SK-N-SH (cell line): ENCODE results near the gene CHST11. TPM values are rescaled to one million over a fixed set of nuclear protein-coding genes. Genes with fewer than 3 reads are reported as not detected.

Experiments
- CTCF ChIA-PET: fragments of 300-600, 350-600 bp; formaldehyde crosslinking; extraction: SDS; loops from one replicate; lab custom pipeline; 2021; lab: Yijun Ruan, JAX
- POLR2A ChIA-PET: fragments of 350-600 bp; sonication (Branson Sonifier 250); formaldehyde crosslinking; extraction: SDS; loops from one replicate; lab custom pipeline; 2020; ENCODE audit warnings: antibody characterized with exemption, inconsistent platforms; lab: Yijun Ruan, JAX
- DNase-seq: peaks from one replicate; pipeline ENCODE4 v3.0.0; 2012
- H2AFZ ChIP-seq: fragments of 200-600 bp; sonication (generic); 2 replicates; pipeline ENCODE4 v1.8.1; 2016; ENCODE audit warnings: antibody characterized with exemption, mild to moderate bottlenecking, low read depth
- H3F3A ChIP-seq: fragments of 200-600 bp; sonication (generic); replicated peaks from 2 replicates; pipeline ENCODE3; 2016; ENCODE audit warnings: antibody characterized with exemption, mild to moderate bottlenecking; ENCODE audit not compliant: insufficient read depth
- H3K27ac ChIP-seq, 2 experiments: fragments of 200-500 bp in 1 of 2; fragments of 200-600 bp in 1 of 2; sonication (Bioruptor generic) in 1 of 2; sonication (generic), shearing (Covaris generic) in 1 of 2; 2 replicates each; pipeline versions ENCODE4 v1.5.1 to v1.6.1; 2014 to 2016; ENCODE audit warnings: low read depth in 2 of 2, inconsistent platforms in 1 of 2, low read length in 1 of 2, mild to moderate bottlenecking in 1 of 2, mixed read lengths in 1 of 2
- H3K27me3 ChIP-seq: fragments of 200-600 bp; sonication (generic), shearing (Covaris generic); 2 replicates; pipeline ENCODE4 v1.6.1; 2016; ENCODE audit warnings: mixed run types; ENCODE audit not compliant: insufficient read depth
- H3K36me3 ChIP-seq, 2 experiments: fragments of 200-500 bp in 1 of 2; fragments of 200-600 bp in 1 of 2; sonication (Bioruptor generic) in 1 of 2; sonication (generic) in 1 of 2; replicated peaks in 1 of 2; 2 replicates each; pipeline versions ENCODE3 to v1.5.1; 2014 to 2016; ENCODE audit warnings: low read length in 1 of 2, mild to moderate bottlenecking in 1 of 2; ENCODE audit not compliant: insufficient read depth in 2 of 2, control insufficient read depth in 1 of 2
- H3K4me1 ChIP-seq, 2 experiments: fragments of 200-500 bp in 1 of 2; fragments of 200-600 bp in 1 of 2; sonication (Bioruptor generic) in 1 of 2; sonication (generic), shearing (Covaris generic) in 1 of 2; 2 replicates each; pipeline versions ENCODE4 v1.5.1 to v1.6.1; 2014 to 2016; ENCODE audit warnings: low read depth in 1 of 2, low read length in 1 of 2, mixed run types in 1 of 2; ENCODE audit not compliant: insufficient read depth in 2 of 2, control insufficient read depth in 1 of 2
- H3K4me2 ChIP-seq: fragments of 200-600 bp; sonication (generic), shearing (Covaris generic); 2 replicates; pipeline ENCODE4 v1.6.1; 2017; ENCODE audit warnings: mixed run types
- H3K4me3 ChIP-seq, 2 experiments: fragments of 200-500 bp in 1 of 2; fragments of 200-600 bp in 1 of 2; sonication (Bioruptor generic) in 1 of 2; sonication (generic), shearing (Covaris generic) in 1 of 2; 2 replicates each; pipeline versions ENCODE4 v1.5.1 to v1.8.1; 2014 to 2016; ENCODE audit warnings: low read depth in 2 of 2, inconsistent platforms in 1 of 2, low read length in 1 of 2, mild to moderate bottlenecking in 1 of 2, mixed read lengths in 1 of 2, moderate library complexity in 1 of 2
- H3K79me2 ChIP-seq: fragments of 200-600 bp; sonication (generic); 2 replicates; pipeline ENCODE4 v1.8.1; 2017; ENCODE audit warnings: mild to moderate bottlenecking; ENCODE audit not compliant: insufficient read depth
- H3K9ac ChIP-seq: fragments of 200-600 bp; sonication (generic); 2 replicates; pipeline ENCODE4 v1.6.1; 2017; ENCODE audit warnings: mixed run types
- H3K9me2 ChIP-seq: fragments of 200-600 bp; sonication (generic); 2 replicates; pipeline ENCODE4 v1.6.1; 2017; ENCODE audit warnings: mixed run types
- H3K9me3 ChIP-seq: fragments of 200-600 bp; sonication (generic); 2 replicates; pipeline ENCODE4 v1.6.1; 2017; ENCODE audit warnings: mixed run types, mild to moderate bottlenecking, moderate library complexity
- H4K20me1 ChIP-seq: fragments of 200-600 bp; sonication (generic); 2 replicates; pipeline ENCODE4 v1.6.1; 2017; ENCODE audit warnings: mild to moderate bottlenecking, mixed run types; ENCODE audit not compliant: insufficient read depth
- EP300 ChIP-seq, 2 experiments: IDR thresholded peaks; 2 replicates each; pipeline versions ENCODE4 v1.4.0 to v1.6.1; 2012; ENCODE audit warnings: borderline replicate concordance in 1 of 2, low read depth in 1 of 2, low read length in 1 of 2
- EZH2phosphoT487 ChIP-seq: fragments of 200-600 bp; sonication (generic); IDR thresholded peaks from 2 replicates; pipeline ENCODE4 v1.6.1; 2017; ENCODE audit warnings: low read depth, mixed run types, mild to moderate bottlenecking, antibody characterized with exemption, moderate library complexity, borderline replicate concordance
- FOXJ3 ChIP-seq: sonication (generic); formaldehyde crosslinking; IDR thresholded peaks from 2 replicates; pipeline ENCODE4 v1.5.1; 2020; ENCODE audit warnings: mild to moderate bottlenecking, missing genetic modification reagents
- FOXM1 ChIP-seq: IDR thresholded peaks from 2 replicates; pipeline ENCODE4 v1.4.0; 2012; ENCODE audit warnings: low read depth, mild to moderate bottlenecking
- MEF2A ChIP-seq: IDR thresholded peaks from 2 replicates; pipeline ENCODE4 v1.4.0; 2012; ENCODE audit warnings: low read depth, borderline replicate concordance
- NFIC ChIP-seq: IDR thresholded peaks from 2 replicates; pipeline ENCODE4 v1.4.0; 2012; ENCODE audit warnings: borderline replicate concordance
- REST ChIP-seq: IDR thresholded peaks from 2 replicates; pipeline ENCODE4 v1.6.1; 2012; ENCODE audit warnings: mild to moderate bottlenecking, low read depth, low read length, moderate library complexity
- SIN3A ChIP-seq: IDR thresholded peaks from 2 replicates; pipeline ENCODE4 v1.6.1; 2012; ENCODE audit warnings: low read depth, mild to moderate bottlenecking, low read length, moderate library complexity, borderline replicate concordance
- TAF1 ChIP-seq: IDR thresholded peaks from 2 replicates; pipeline ENCODE4 v1.6.1; 2012; ENCODE audit warnings: low read depth, mild to moderate bottlenecking, low read length, moderate library complexity, borderline replicate concordance
- TCF12 ChIP-seq: IDR thresholded peaks from 2 replicates; pipeline ENCODE4 v1.4.0; 2012
- TEAD4 ChIP-seq: IDR thresholded peaks from 2 replicates; pipeline ENCODE4 v1.4.0; 2012; ENCODE audit warnings: mild to moderate bottlenecking, borderline replicate concordance; ENCODE audit not compliant: insufficient read depth
- USF2 ChIP-seq: fragments of 150-350 bp; IDR thresholded peaks from 2 replicates; pipeline ENCODE4 v1.6.1; 2017; ENCODE audit warnings: antibody characterized with exemption, low read length, low read depth, borderline replicate concordance
- YY1 ChIP-seq: IDR thresholded peaks from 2 replicates; pipeline ENCODE4 v1.4.0; 2012; ENCODE audit warnings: low read depth, mild to moderate bottlenecking
- polyA plus RNA-seq, 3 experiments: library from polyadenylated mRNA; depleted of rRNA; stranded (reverse); fragments of >200 nt; gene quantifications; 2 replicates each; pipeline ENCODE4 v1.2.3, GENCODE V29; 2012
- TF ChIP-seq, protein P1 (sequence below): IDR thresholded peaks from 2 replicates; pipeline ENCODE4 v1.4.0; 2012; ENCODE audit warnings: low read depth, borderline replicate concordance
- TF ChIP-seq, protein P2 (sequence below): fragments of 200-600 bp; sonication (generic); IDR thresholded peaks from 2 replicates; pipeline ENCODE4 v1.6.1; 2017; ENCODE audit warnings: antibody characterized with exemption, mild to moderate bottlenecking, moderate library complexity
- TF ChIP-seq, protein P3 (sequence below): IDR thresholded peaks from 2 replicates; pipeline ENCODE4 v1.4.0; 2012; ENCODE audit warnings: low read depth, borderline replicate concordance

CHST11 gene
- polyA plus RNA-seq, 1 of the 3 experiments (the other 2 are of a cell fraction) = 18.6 TPM

DNA sequence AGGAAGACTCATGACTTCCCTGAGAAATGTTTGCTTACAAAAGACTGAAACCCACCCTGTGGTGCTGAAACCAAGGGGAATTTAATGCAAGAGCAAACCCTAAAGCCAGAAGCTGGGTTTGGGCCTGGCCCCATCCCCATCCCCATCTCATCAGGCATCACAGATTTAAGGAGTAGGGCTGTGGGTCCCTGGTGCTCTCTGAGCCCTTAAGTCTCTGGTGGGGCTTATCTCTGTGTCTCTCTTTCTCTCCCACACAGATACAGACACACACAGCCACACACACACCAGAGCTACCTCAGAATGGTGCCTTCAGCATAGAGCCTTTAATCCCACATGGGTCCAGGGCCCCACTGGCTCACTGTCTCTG, 264.3 kb downstream of the CHST11 start:
- no peaks in the 10 kb centered on the region for H3K79me2 ChIP-seq
- ChIA-PET CTCF (interaction anchor here (1.6 kb wide), 1 partner anchor 9 kb away, joined by 5 read pairs; no protein-coding TSS in a partner anchor), POLR2A (no interaction called here)
- H3K9ac ChIP-seq = no peak overlapping the region
- DNase-seq = no peak
- H3K27ac ChIP-seq = no peak overlapping the region
- H2AFZ ChIP-seq = no peak overlapping the region
- no peaks in the 10 kb centered on the region for H3F3A ChIP-seq
- H3K27me3 ChIP-seq = no peaks in the 10 kb centered on the region
- H4K20me1 ChIP-seq = no peaks in the 10 kb centered on the region
- H3K36me3 ChIP-seq = no peaks in the 10 kb centered on the region
- no peaks in the 10 kb centered on the region for H3K9me2 ChIP-seq
- peaks cover 0 to 80% of the 10 kb centered on the region in 2 experiments; a peak in 2 of 4 replicates for H3K4me1 ChIP-seq
- no peak overlapping the region for H3K4me3 ChIP-seq
- TF ChIP-seq MEF2A = no peak
- TF ChIP-seq TEAD4 = no peak
- no peak for TF ChIP-seq EZH2phosphoT487
- TF ChIP-seq USF2 = no peak
- no peak for TF ChIP-seq SIN3A
- TF ChIP-seq NFIC = no peak
- TF ChIP-seq YY1 = no peak
- TF ChIP-seq, protein P1, sequence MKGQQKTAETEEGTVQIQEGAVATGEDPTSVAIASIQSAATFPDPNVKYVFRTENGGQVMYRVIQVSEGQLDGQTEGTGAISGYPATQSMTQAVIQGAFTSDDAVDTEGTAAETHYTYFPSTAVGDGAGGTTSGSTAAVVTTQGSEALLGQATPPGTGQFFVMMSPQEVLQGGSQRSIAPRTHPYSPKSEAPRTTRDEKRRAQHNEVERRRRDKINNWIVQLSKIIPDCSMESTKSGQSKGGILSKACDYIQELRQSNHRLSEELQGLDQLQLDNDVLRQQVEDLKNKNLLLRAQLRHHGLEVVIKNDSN = no peak
- no peak for TF ChIP-seq EP300 (IDR thresholded peaks at IDR 0.05; ENCODE audit: borderline replicate concordance in 1 of 2, low read depth in 1 of 2, low read length in 1 of 2)
- no peak for TF ChIP-seq REST
- TF ChIP-seq TCF12 = no peak
- no peak for TF ChIP-seq FOXJ3 (CRISPR knock-in tag)
- TF ChIP-seq TAF1 = no peak
- TF ChIP-seq, protein P2, sequence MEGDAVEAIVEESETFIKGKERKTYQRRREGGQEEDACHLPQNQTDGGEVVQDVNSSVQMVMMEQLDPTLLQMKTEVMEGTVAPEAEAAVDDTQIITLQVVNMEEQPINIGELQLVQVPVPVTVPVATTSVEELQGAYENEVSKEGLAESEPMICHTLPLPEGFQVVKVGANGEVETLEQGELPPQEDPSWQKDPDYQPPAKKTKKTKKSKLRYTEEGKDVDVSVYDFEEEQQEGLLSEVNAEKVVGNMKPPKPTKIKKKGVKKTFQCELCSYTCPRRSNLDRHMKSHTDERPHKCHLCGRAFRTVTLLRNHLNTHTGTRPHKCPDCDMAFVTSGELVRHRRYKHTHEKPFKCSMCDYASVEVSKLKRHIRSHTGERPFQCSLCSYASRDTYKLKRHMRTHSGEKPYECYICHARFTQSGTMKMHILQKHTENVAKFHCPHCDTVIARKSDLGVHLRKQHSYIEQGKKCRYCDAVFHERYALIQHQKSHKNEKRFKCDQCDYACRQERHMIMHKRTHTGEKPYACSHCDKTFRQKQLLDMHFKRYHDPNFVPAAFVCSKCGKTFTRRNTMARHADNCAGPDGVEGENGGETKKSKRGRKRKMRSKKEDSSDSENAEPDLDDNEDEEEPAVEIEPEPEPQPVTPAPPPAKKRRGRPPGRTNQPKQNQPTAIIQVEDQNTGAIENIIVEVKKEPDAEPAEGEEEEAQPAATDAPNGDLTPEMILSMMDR = no peak
- TF ChIP-seq, protein P3, sequence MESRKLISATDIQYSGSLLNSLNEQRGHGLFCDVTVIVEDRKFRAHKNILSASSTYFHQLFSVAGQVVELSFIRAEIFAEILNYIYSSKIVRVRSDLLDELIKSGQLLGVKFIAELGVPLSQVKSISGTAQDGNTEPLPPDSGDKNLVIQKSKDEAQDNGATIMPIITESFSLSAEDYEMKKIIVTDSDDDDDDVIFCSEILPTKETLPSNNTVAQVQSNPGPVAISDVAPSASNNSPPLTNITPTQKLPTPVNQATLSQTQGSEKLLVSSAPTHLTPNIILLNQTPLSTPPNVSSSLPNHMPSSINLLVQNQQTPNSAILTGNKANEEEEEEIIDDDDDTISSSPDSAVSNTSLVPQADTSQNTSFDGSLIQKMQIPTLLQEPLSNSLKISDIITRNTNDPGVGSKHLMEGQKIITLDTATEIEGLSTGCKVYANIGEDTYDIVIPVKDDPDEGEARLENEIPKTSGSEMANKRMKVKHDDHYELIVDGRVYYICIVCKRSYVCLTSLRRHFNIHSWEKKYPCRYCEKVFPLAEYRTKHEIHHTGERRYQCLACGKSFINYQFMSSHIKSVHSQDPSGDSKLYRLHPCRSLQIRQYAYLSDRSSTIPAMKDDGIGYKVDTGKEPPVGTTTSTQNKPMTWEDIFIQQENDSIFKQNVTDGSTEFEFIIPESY = no peak
- no peak for TF ChIP-seq FOXM1
- H3K9me3 ChIP-seq = no peaks in the 10 kb centered on the region
- no peak overlapping the region for H3K4me2 ChIP-seq
